ENCODE measurements around the gene SLC16A4. TPM values are rescaled to one million over a fixed set of nuclear protein-coding genes. Genes with fewer than 3 reads are reported as not detected.
"Not testable (repeated sequence)": the region's sequence is repeated elsewhere in the genome, so short reads cannot be mapped to it uniquely, and the experiment has no call there.

The SLC16A4 gene
- polyA plus RNA-seq, 1 of the 3 experiments (the other 2 are of a cell fraction), result 3.0 TPM

DNA sequence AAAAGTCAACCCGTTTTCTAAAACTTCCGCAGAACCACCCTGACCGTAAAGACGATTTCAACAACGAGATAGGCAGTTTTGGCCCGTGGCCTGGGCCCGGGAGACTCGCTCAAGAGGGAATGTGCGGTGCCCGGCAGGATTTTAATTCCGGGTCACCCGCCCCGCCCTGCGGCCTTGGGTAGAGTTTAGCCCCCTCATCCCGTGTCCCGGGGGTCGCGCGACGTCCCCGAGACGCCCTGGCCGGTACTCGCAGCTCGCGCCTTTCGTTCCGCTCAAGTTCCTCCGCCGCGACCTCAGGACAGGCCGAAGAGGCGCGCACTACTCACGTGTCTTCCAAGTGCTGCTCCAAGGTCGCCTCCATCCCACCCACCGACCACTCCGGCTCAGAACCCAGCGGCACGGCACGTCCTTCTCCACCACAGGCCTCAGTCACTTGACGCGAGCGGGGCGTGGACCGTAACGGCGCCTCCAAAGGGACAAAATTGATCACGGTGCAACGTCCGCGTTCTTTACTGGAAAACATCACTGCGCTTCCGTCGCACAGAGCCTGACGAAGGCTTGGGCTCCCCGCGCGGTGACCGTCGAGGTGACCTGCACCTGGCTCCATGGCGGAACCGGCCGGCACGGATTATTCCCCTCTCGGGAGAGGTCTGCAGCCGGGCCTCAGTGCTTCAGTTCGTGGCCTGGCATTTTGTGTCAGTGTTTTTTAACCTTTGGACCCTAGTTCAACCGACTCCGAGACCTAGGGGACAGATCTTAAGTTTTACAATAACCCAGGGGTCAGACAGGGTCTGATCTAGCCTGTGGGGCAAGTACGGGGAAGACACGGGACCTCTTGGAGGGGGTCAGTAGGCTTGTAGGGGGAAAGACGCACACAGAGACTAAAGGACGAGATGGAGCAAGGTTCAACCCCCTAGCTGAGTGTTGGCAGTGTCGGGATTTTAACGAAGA, 16.7 kb upstream of the SLC16A4 start, which contains the start of gene LAMTOR5 (continued):
- TF ChIP-seq, protein P1, sequence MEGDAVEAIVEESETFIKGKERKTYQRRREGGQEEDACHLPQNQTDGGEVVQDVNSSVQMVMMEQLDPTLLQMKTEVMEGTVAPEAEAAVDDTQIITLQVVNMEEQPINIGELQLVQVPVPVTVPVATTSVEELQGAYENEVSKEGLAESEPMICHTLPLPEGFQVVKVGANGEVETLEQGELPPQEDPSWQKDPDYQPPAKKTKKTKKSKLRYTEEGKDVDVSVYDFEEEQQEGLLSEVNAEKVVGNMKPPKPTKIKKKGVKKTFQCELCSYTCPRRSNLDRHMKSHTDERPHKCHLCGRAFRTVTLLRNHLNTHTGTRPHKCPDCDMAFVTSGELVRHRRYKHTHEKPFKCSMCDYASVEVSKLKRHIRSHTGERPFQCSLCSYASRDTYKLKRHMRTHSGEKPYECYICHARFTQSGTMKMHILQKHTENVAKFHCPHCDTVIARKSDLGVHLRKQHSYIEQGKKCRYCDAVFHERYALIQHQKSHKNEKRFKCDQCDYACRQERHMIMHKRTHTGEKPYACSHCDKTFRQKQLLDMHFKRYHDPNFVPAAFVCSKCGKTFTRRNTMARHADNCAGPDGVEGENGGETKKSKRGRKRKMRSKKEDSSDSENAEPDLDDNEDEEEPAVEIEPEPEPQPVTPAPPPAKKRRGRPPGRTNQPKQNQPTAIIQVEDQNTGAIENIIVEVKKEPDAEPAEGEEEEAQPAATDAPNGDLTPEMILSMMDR (IDR thresholded peaks at IDR 0.05), result no peak; the same call in 1 of the 2 replicates
- TF ChIP-seq FOSL2 (IDR thresholded peaks at IDR 0.05; ENCODE audit: borderline replicate concordance, low read depth) (no peak), JUND (IDR thresholded peaks at IDR 0.05) (no peak), NRF1 (IDR thresholded peaks at IDR 0.05; ENCODE audit: low read depth, low read length) (no peak), FOXJ3 (CRISPR knock-in tag; IDR thresholded peaks at IDR 0.05) (no peak; the same call in none of the 2 replicates), ELF1 (IDR thresholded peaks at IDR 0.05) (peak; percentile 92), PBX3 (IDR thresholded peaks at IDR 0.05) (peak; percentile 32; the same call in 1 of the 2 replicates), GATA2 (CRISPR knock-in tag; IDR thresholded peaks at IDR 0.05) (no peak), RXRA (IDR thresholded peaks at IDR 0.05; ENCODE audit: borderline replicate concordance, low read depth) (no peak)
- TF ChIP-seq, protein P2, sequence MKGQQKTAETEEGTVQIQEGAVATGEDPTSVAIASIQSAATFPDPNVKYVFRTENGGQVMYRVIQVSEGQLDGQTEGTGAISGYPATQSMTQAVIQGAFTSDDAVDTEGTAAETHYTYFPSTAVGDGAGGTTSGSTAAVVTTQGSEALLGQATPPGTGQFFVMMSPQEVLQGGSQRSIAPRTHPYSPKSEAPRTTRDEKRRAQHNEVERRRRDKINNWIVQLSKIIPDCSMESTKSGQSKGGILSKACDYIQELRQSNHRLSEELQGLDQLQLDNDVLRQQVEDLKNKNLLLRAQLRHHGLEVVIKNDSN (IDR thresholded peaks at IDR 0.05; ENCODE audit: borderline replicate concordance, low read depth), result peak; percentile 86; the same call in 1 of the 2 replicates

- Histone ChIP-seq H3K9ac (peak overlapping the region; percentile 93), H3K4me3 (ENCODE audit: low read depth in 2 of 2, low read length in 1 of 2) (peak overlapping the region; percentile 75 to 99), H2AFZ (ENCODE audit: low read depth) (peak overlapping the region; percentile 97), H3K4me1 (ENCODE audit: control insufficient read depth in 1 of 2, insufficient read depth in 2 of 2, low read depth in 1 of 2, low read length in 1 of 2) (peaks cover 6 to 15% of the 10 kb centered on the region in 2 experiments; a peak in 3 of 4 replicates), H3K4me2 (peak overlapping the region; percentile 90), H3K79me2 (ENCODE audit: insufficient read depth) (peaks cover 35% of the 10 kb centered on the region), H3K36me3 (replicated peaks in 1 of 2; ENCODE audit: control insufficient read depth in 1 of 2, insufficient read depth in 2 of 2, low read length in 1 of 2) (peaks cover 32 to 44% of the 10 kb centered on the region in 2 experiments)
- WGBS (ENCODE audit: low lambda C conversion rate), result 57% methylated on average over 15 of the region's 15 CpGs
- H3K9me2 ChIP-seq; H4K20me1 ChIP-seq (ENCODE audit: insufficient read depth); H3K27me3 ChIP-seq (ENCODE audit: insufficient read depth); H3K9me3 ChIP-seq; H3F3A ChIP-seq (replicated peaks; ENCODE audit: insufficient read depth); POLR2A ChIA-PET; DNase-seq; H3K27ac ChIP-seq (ENCODE audit: low read depth in 2 of 2, low read length in 1 of 2): not testable (repeated sequence)
- CTCF ChIA-PET, result interaction anchor here (0.7 to 4.2 kb wide), 4 partner anchors 54 to 203 kb away, joined by 3 to 44 read pairs (median 4); no protein-coding TSS in a partner anchor
Observed at GRCh38 chr1:110406407-110406806, 15.6 kb upstream of the SLC16A4 start.

Data from SK-N-SH (cell line).